T-helper 2 cell treated with Interferon-gamma antibody and Interleukin-4, amounts not matched to agents 5 μg/mL and 100 μg/mL, for 36 hours (primary cell): ENCODE data around the gene FUNDC1.

Experiments used
- DNase-seq: peaks from one replicate; pipeline ENCODE4 v3.0.0; 2021; ENCODE audit warnings: low spot score
- H3K27ac Mint-ChIP-seq: one replicate; pipeline ENCODE4 v1.8.0; 2021; ENCODE audit warnings: mild to moderate bottlenecking, mixed read lengths
- H3K27me3 Mint-ChIP-seq: one replicate; pipeline ENCODE4 v1.8.0; 2021; ENCODE audit warnings: low read depth, mixed read lengths
- H3K36me3 Mint-ChIP-seq: one replicate; pipeline ENCODE4 v1.8.0; 2021; ENCODE audit warnings: low read depth, mixed read lengths
- H3K4me1 Mint-ChIP-seq: one replicate; pipeline ENCODE4 v1.8.0; 2021; ENCODE audit warnings: low read depth, mixed read lengths
- H3K4me3 Mint-ChIP-seq: one replicate; pipeline ENCODE4 v1.8.0; 2022; ENCODE audit warnings: mild to moderate bottlenecking, moderate library complexity, mixed read lengths
- H3K9me3 Mint-ChIP-seq: one replicate; pipeline ENCODE4 v1.8.0; 2021; ENCODE audit warnings: mixed read lengths

Gene FUNDC1

DNA sequence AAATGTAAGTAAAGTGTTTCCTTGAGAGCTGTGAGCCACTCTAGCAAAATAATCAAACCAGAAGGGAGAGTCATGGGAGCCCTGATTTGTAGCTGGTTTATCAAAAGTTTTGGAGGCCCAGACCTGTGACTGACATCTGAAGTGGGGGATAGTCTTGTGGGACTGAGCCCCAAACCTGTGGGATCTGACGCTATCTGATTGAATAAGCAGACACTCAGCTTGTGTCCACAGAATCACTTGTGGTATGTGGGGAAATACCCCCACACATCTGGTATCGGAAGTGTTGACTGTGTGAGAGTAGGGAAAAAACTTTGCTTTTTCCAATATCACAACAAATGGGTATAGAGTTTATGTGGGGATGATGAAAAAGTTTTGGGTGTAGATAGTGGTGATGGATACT, 35.4 kb downstream of the FUNDC1 start:
- H3K4me1 Mint-ChIP-seq = no peaks in the 10 kb centered on the region

DNA sequence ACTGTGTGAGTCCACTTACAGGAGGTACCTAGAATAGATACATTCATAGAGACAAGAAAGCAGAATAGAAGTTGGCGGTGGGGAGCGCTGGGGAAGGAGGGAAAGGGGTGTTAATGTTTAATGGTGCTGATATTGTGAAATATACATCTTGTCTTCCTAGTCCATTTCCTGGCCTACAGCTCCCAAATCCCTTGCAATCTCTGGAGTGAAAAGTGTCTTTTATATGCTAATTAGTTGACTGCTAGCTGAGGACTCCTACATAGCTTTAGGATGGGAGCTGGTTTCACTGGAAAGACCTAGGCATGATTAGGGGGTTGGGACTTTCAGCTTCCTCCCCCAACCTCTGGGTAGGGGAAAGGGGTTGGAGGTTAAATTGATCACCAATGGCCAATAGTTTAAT, 36.0 kb downstream of the FUNDC1 start:
- H3K36me3 Mint-ChIP-seq = no peaks in the 10 kb centered on the region
- H3K27me3 Mint-ChIP-seq = peaks cover 5% of the 10 kb centered on the region
- no peaks in the 10 kb centered on the region for H3K4me1 Mint-ChIP-seq
- no peak overlapping the region for H3K4me3 Mint-ChIP-seq
- DNase-seq = no peak
- H3K9me3 Mint-ChIP-seq = no peaks in the 10 kb centered on the region
- no peak overlapping the region for H3K27ac Mint-ChIP-seq

More for the DNA sequence above, 35.4 kb downstream of the FUNDC1 start:
- Mint-ChIP-seq H3K4me3 (no peak overlapping the region), H3K9me3 (no peaks in the 10 kb centered on the region), H3K27ac (no peak overlapping the region), H3K36me3 (no peaks in the 10 kb centered on the region), H3K27me3 (peaks cover 5% of the 10 kb centered on the region)
- DNase-seq = peak; percentile 5

DNA sequence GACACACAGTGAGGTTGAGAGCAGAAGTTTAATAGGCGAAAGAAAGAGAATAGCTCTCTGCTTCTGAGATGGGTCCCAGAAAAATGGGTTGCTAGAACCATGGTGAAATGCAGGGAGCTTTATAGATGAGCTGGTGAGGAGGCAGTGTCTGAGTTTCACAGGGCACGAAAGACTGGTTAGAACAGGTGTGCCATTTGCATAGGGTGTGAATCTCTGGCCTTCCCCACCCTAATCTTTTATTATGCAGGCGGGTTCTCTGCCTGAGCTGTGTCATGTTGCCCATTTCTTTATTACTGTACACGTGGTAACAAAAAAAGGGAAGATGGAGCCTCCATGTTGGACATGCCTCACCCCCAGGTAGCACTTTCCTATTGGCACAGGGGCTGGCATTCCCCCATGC, 39.1 kb downstream of the FUNDC1 start:
- no peak overlapping the region for H3K27ac Mint-ChIP-seq
- peaks cover 8% of the 10 kb centered on the region for H3K27me3 Mint-ChIP-seq

DNA sequence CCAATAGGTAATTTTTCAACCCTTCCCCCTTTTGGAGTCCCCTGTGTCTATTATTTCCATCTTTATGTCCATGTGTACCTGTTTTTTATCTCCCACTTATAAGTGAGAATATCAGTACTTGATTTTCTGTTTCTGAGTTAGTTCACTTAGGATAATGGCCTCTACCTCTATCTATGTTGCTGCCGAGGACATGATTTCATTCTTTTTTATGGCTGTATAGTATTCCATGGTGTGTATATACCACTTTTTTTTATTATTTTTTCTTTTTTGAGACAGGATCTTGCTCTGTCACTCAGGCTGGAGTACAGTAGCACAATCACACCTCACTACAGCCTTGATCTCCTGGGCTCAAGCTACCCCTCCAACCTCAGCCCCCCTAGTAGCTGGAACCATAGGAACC, 47.6 kb downstream of the FUNDC1 start:
- Mint-ChIP-seq H3K9me3 (no peaks in the 10 kb centered on the region), H3K4me1 (peaks cover 2% of the 10 kb centered on the region), H3K4me3 (no peak overlapping the region), H3K27ac (no peak overlapping the region), H3K27me3 (peaks cover 8% of the 10 kb centered on the region), H3K36me3 (no peaks in the 10 kb centered on the region)
- DNase-seq = no peak

More for the DNA sequence above, 39.1 kb downstream of the FUNDC1 start:
- no peak for DNase-seq
- no peak overlapping the region for H3K4me3 Mint-ChIP-seq
- H3K36me3 Mint-ChIP-seq = no peaks in the 10 kb centered on the region
- no peaks in the 10 kb centered on the region for H3K4me1 Mint-ChIP-seq
- no peaks in the 10 kb centered on the region for H3K9me3 Mint-ChIP-seq

DNA sequence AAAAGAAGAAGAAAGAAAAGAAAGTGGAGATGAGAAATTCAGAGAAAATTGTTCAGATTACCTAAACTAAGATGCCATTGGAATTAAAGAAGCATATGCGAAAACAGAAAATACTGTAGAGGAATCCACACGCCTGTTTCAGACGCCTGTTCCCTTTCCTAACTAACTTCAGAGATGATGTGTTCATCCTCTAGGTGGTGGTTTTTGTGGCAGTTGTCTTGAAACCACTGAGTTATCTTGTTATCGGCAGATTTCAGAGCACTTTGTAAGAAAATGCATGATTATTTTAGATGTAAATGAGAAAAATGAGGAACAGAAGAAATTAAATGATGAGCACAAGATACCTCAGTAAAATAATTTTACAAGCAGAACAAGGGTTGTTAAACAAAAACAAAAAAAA, 48.3 kb downstream of the FUNDC1 start:
- no peaks in the 10 kb centered on the region for H3K9me3 Mint-ChIP-seq
- H3K4me1 Mint-ChIP-seq = peaks cover 2% of the 10 kb centered on the region
- H3K36me3 Mint-ChIP-seq = no peaks in the 10 kb centered on the region
- H3K4me3 Mint-ChIP-seq = no peak overlapping the region
- DNase-seq = peak; percentile 7
- H3K27me3 Mint-ChIP-seq = peaks cover 6% of the 10 kb centered on the region
- no peak overlapping the region for H3K27ac Mint-ChIP-seq

DNA sequence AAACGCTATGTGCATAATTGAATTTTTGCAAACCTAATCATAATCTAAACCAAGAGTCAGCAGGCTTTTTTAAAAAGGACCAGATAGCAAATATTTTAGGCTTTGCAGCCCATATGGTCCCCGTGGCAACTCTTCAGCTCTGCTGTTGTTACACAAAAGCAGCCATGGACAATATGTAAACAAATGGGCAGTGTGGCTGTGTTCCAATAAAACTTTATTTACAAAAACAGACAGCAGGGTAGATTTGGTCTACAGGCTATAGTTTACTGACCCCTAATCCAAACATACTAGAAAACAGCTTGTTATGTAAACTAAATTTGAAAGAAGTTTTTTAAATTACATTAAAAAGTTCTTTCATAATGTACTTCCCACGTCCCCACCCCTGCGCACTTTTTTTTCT, 53.1 kb downstream of the FUNDC1 start:
- peaks cover 5% of the 10 kb centered on the region for H3K27me3 Mint-ChIP-seq
- peaks cover 2% of the 10 kb centered on the region for H3K4me1 Mint-ChIP-seq
- no peaks in the 10 kb centered on the region for H3K9me3 Mint-ChIP-seq
- H3K36me3 Mint-ChIP-seq = no peaks in the 10 kb centered on the region
- no peak overlapping the region for H3K4me3 Mint-ChIP-seq
- no peak overlapping the region for H3K27ac Mint-ChIP-seq
- DNase-seq = no peak

DNA sequence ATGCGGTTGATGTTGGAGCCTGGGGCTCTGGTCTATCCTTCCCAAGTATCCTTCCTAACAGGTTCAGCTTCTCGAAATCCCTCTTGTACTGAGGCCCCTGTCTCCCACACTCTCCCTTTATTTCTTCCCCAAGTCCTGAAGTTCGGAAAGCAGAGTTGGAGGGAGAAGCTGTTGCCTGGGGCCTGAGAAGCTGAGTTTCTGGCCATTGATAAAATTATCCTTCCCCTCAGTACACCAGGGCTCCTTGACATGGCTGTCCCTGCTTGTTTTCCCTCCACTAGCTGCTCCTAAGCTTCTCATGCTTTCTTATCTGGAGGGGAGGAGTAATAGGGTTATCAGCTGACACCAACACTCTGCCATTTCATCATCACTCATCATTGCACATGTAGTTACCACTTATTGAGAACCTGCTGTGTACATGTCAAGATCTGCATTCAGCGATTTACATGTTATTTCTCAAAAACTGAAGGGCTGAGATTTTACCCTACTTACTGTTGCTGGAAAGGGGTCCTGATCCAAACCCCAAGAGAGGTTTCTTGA, 58.0 kb downstream of the FUNDC1 start:
- no peaks in the 10 kb centered on the region for H3K36me3 Mint-ChIP-seq
- H3K4me3 Mint-ChIP-seq = no peak overlapping the region
- no peak for DNase-seq
- H3K27me3 Mint-ChIP-seq = peaks cover 8% of the 10 kb centered on the region
- H3K27ac Mint-ChIP-seq = no peak overlapping the region
- H3K9me3 Mint-ChIP-seq = no peaks in the 10 kb centered on the region
- H3K4me1 Mint-ChIP-seq = no peaks in the 10 kb centered on the region

DNA sequence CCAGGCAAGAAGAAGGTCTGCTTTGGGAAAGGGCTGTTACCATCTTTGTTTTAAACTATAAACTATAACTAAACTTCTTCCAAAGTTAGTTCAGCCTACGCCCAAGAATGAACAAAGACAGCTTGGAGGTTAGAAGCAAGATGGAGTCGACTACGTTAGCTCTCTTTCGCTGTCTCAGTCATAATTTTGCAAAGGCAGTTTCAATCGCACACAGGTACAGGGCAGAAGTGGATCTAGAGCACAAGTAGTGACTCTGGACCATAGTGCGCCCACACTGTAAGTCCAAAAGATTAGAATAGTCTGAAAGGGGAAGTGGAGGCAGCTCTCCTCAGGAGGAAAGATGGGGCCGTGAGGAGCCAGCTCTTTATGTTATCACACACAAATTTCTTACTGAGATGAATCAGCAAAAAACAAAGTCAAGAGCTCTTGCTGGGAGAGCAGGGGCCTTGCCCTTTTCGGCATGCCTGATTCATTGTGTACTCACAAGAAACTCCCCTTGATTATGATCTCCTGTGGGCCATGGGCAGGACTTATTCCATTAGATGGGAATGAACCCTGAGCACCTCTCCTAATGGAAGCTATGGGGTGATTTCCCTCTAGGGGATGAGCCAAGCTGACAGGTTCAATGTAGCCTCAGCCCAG, 58.6 kb downstream of the FUNDC1 start:
- H3K27ac Mint-ChIP-seq = no peak overlapping the region
- DNase-seq = no peak
- no peaks in the 10 kb centered on the region for H3K9me3 Mint-ChIP-seq
- no peaks in the 10 kb centered on the region for H3K36me3 Mint-ChIP-seq
- H3K4me1 Mint-ChIP-seq = no peaks in the 10 kb centered on the region
- H3K4me3 Mint-ChIP-seq = no peak overlapping the region
- peaks cover 8% of the 10 kb centered on the region for H3K27me3 Mint-ChIP-seq

DNA sequence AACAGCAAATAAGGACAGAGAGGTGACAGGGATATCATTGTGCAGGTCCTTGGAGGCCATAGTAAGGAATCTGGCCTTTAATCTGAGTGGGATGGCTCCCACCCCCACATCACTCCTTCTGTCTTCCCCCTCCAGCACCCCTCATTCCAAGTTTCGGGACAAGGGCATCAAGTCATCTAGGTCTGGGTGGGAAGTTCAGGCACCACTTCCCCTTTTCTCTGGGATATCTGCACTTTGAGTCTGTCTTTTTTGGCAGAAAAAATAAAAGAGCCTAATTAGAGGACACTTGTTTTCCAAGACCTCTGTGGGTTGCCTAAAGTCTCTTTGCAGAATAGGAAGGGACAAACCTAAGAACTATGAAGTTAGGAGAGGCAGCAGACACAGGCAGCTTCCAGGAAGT, 60.1 kb downstream of the FUNDC1 start:
- Mint-ChIP-seq H3K27ac (no peak overlapping the region), H3K4me1 (no peaks in the 10 kb centered on the region), H3K9me3 (no peaks in the 10 kb centered on the region), H3K4me3 (no peak overlapping the region), H3K27me3 (peaks cover 4% of the 10 kb centered on the region), H3K36me3 (no peaks in the 10 kb centered on the region)
- DNase-seq = no peak

DNA sequence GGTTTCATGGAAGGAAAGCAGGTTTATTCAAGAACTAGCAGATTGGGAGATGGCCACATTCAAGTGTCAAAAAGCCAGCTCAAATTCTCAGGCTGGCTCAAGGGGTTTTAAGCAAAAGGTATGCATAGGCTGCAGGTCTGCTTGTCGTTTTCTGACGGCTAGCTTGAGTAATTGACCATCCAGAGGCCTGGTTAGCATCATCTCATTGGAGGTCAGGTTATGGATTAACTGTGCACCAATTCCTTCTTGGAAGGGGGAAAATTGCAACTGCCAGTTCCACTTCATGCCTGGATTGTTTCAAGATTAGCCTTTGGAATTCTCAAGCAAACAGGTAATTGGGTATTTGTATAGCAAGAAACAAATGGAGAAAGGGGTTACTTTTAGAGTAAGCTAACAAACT, 62.1 kb downstream of the FUNDC1 start:
- H3K36me3 Mint-ChIP-seq = no peaks in the 10 kb centered on the region
- no peak for DNase-seq

DNA sequence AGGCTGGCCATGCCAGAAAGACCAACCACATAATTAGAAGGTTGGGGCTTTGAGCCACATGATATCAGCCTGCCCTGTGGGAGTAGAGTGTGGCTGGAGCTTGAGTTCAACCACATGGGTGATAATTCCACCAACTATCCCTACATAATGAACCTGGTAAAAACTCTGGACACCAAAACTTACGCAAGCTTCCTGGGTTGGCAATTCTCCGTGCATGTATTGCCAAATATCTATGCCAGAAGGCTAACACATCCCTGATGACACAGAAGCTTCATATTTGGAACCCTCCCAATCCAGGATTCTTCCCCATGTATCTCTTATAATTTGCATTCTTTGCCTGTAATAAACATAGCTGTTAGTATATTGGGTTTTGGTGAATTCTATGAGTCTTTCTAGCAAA, 68.2 kb downstream of the FUNDC1 start:
- no peak overlapping the region for H3K4me3 Mint-ChIP-seq
- H3K27ac Mint-ChIP-seq = no peak overlapping the region
- H3K27me3 Mint-ChIP-seq = no peaks in the 10 kb centered on the region
- no peak for DNase-seq
- no peaks in the 10 kb centered on the region for H3K9me3 Mint-ChIP-seq
- no peaks in the 10 kb centered on the region for H3K4me1 Mint-ChIP-seq
- no peaks in the 10 kb centered on the region for H3K36me3 Mint-ChIP-seq

More for the DNA sequence above, 62.1 kb downstream of the FUNDC1 start:
- H3K4me3 Mint-ChIP-seq = no peak overlapping the region
- no peaks in the 10 kb centered on the region for H3K4me1 Mint-ChIP-seq
- no peak overlapping the region for H3K27ac Mint-ChIP-seq
- no peaks in the 10 kb centered on the region for H3K9me3 Mint-ChIP-seq
- H3K27me3 Mint-ChIP-seq = peaks cover 4% of the 10 kb centered on the region
